Activated CD4-positive, alpha-beta T cell treated with anti-CD3 and anti-CD28 coated beads, Interleukin-2, amount 50 U/mL, for 48 hours (primary cell): ENCODE data around the gene HOXB13.

Experiments
- DNase-seq, 2 experiments: peaks; one replicate each; pipeline ENCODE4 v3.0.0-alpha.2; 2020

The HOXB13 gene

DNA sequence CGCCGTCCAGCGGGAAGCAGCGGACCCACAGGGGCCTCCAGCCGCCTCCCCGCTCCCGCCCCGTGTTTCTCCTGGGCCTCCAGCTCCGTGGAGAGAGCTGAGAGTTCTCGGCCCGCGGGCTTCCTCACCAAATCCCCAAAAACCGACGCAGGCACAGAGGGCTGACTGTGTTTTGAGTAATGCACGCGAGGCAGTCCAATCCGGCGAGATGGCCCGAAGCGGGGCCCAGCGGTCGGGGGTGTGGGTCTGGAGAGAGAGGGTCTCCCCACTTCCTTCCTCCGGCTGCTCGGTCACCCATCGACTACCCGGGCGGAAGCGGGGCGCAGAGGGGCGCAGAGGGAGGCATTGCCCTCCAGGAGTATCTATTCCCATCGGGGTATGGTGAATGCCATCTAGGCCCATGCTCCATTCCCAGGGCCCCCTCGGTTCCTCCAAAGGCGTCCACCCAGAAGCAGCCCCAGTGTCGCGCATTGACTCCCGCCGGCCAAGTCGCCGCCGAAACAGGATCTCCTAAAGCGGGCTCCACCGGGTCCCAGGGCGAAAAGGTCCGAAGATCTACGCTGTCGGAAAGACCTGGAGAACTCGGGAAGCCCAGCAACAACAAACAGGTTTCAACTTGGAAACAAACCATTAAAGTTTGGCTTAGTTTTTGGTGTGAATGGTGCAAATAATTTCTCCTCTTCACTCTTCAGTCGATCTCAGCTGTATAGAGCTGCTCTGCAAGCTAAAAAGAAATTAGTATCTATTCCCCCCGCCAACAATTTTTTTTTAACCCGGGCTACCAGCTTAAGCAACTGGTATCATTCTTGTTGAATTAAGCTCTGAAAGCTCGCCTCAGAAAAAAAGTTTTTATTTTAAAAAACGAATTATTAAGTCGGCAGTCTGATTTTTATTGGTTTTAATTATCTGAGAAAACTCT lies 19.2 kb upstream of the HOXB13 start:
- no peak for DNase-seq

DNA sequence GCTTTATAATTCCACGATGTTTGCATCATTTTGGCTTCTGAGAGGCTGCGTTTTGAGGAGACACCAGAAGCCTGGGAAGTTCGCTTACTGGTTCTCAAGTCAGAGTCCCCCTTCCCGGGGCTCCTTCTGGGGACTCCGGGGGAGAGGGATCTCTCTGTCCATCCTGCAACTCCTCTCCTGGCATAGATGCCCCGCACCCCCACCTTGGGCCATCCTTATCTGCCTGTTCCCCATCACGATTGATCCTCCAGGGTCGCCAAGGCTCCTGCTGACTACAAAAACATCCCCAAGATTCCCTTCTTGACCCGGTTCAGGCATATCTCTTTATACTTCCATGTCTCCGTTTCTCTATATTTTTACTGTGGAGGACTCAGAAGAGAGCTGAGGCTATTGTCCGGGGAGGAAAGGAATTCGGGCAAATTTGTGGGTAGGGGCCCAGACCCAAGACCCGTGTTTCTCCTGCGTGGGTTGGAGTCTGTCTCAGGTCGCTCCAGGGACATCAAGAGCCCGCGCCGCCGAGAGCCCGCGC lies 18.4 kb upstream of the HOXB13 start:
- DNase-seq, result no peak

DNA sequence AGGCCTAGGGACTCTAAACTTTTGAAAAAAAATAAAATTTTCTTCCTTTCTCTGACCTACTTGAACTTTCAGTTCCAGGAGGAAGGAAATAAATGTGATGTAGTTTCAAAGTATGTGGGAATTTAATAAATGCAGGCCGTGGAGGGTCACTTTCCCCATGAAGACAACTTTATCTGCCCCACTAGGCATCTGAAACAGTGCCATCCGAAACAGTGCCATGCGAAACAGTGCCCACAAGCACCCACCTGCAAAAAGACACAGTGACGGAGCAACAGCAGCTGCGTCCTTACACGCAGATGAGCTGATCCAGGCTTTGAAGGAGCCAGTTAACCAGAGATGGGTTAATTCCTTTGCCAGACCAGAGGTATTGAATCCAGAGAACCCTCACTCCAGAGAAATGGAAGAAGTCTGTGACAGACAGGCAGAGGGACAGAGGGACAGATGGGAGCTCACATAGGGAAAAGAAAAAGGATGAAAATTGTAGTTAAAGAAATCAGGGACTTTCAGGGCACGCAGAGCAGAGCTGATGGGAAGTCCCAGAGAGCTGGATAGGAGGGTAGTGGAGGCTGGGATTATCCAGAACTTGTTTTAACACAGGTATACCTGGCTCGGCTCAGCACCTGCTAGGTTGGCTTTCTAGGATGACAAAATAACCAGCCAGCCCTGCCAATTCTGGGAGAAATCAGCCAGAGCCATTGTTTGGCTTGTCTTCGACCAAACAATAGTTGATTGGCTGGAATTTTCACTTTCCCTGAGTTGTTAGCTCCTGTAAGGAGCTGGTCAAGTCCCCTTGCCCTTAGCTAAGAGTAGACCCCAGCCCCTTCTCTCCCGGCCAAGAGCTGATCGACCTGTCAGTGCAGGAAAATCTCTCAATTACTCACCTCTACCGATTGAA lies 17.1 kb upstream of the HOXB13 start:
- no peak for DNase-seq

DNA sequence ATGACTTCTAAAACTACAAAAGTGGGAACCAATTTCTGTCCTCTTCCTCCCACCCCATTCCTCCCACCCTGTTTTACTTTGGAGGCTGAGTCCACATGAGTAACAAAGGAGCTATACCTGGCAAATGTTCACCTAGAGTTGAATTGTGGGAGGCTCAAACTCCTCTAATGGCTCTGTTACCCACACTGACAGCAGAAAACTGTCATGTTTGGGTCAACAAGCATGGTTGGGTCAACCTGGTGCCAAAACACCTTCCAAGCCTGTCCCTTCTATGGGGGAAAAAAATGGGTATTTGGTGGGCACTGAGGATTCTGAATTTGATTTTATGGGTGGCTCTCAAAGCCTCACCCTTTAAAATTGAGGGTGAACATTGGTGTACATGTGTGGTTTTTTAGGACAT lies 12.0 kb upstream of the HOXB13 start:
- DNase-seq, result no peak

DNA sequence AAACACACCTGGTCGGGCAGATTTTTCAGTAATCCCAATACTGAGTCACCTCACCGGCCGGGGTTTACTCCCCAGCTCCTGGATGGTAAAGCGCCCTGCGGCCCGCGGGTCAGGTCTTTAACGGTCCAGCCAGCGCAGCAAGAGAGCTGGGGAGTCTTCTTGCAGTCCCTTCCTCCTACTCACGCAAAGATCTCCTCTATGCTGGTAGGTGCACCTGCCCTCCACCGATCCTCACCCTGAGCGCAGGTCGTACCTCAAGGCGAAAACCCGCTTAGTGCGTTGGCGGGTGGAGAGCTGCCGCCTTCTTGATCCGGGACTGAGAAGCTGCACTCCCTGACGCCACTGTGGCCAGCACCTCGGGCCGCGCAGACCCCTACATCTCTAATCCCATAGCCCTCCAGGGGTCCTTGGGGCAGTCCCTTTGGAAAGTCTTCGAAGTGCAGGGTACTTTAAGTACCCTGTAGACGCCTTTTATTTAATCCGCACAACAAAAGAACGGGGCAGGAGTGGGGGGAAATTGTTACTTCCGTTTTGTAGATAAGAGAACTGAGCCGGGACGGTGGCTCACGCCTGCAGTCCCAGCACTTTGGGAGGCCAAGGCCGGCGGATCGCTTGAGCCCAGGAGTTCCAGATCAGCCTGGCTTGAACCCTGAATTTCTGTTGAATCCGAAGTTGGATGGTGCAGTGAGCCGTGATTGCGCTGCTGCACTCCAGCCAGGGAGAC lies 10.4 kb upstream of the HOXB13 start:
- DNase-seq, result no peak

DNA sequence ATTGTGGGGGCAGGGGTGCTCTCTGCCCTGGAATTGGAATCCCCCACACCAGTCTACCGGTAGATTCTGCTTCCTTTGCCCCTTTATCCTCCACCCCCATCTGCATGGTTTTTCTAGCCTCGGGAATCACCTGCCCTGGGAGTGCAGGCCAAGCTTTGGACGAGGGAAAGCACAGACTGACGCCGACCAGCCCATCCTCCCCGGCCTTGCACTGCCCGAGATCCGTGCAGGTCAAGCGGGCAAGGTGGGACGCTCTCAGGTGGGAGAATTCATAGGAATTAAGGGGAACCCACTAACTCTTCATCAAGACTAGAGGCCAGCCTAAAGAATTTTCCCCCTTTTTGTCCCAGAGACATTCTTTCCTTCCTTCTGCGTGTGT lies 9.9 kb upstream of the HOXB13 start:
- DNase-seq, result no peak

DNA sequence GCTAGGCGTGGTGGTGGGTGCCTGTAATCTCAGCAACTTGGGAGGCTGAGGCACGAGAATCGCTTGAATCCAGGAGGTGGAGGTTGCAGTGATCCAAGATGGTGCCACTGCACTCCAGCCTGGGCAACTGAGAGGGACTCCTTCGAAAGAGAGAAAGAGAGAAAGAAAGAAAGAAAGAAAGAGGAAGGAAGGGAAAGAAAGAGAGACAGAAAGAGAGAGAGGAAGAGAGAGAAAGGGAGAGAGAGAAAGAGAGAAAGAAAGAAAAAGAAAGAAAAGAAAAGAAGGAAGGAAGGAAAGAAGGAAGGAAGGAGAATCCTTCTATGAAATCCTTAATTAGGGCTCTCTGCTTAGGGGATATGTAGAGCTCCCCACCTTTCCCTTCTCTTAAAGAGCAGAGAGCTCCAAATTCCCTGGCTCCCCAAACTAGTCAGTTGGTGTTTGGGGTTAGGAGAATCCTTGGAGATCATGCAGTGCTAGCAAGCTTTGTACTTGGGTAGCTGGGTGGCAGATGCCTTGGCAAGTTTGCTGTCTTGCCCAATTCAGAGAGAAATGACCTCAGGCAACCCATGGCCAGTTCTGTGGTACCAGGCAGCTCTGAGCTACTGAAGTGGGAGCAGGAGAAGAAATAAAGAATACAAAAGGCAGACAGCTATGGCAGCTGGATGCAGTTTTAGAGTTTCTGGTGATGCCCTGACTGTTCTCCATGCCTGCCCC lies 8.9 kb upstream of the HOXB13 start:
- no peak for DNase-seq

DNA sequence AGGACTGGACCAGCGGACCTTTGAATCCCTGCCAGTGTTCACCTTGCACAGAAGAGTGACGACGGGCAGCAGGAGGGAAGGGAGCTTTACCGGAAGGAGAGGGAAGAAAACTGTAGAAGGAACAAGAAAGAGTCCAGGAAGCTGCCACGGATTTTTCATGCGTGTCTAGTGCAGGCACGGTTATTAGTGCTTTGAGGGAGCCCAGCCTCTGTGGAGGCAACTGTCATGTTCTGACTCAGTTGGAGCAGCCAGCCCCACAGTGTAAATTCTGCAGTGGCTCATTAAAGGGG lies 6.5 kb upstream of the HOXB13 start:
- DNase-seq, result no peak

DNA sequence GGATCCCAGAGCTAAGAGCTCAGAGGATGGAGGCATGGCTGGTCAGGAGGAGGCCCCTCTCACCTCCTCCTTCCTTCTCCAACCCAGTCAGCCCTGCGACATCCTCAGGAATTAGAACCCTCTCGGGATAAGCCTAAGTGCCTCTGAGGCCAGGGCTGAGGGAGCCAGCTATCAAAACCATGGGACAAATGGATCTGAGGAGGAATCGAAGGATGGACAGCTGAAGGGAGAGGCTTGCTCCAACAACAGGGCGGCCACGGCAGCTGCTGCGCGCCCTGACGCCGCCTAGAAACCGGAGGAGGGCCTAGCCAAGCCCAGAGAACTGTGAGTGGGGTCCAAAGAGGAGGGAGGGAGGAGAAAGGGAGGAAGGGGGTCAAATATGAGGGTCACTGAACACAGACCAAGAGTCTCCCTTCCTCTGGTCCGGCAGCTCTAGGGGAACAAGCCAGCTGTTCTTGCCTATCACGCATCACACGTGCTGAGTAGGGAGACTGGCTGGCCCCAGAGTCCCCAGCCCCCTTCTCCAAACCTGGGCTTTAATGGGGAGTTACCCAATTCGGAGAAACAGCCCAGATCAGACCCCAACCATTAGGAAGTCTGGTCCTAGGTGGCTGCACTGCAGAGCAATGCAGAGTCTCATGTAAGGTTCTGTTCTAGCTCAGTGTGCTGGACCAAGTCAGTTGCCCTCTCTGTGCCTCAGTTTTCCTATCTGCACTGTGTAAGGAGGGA lies 5.9 kb upstream of the HOXB13 start:
- no peak for DNase-seq

DNA sequence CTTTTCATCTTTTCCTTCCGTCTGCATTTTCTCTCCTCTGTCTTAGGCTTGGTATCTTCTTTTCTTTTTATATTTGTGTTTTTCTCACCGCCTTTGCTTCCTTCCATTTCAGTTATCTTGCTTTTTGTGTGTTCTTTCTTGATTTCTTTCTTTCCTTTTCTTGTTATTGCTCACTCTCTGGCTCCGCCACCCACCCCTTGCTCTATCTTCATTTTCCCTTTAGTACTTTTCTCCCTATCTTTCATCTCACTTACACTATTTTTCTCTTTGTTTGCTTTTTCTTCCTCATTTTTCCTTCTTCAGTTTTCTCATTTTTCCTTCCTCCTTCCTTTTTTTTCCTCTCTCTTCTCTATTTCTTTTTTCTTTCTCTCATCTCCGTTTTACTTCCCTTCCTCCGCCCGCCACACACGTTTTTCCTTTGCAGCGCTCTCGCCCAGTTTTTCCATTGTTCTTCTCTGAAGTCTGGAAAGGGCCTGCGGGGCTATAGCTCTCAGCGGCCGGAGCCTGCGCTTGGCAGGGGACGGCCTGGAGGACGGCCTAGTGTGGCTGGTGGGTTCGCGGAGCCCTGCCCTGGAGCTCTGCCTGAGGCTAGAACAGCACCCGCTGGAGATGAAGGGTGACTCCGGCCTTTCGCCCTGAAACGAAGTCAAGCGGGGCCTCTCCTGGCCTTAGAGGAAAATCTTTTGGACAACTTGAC lies 5.2 kb upstream of the HOXB13 start:
- DNase-seq, result no peak

DNA sequence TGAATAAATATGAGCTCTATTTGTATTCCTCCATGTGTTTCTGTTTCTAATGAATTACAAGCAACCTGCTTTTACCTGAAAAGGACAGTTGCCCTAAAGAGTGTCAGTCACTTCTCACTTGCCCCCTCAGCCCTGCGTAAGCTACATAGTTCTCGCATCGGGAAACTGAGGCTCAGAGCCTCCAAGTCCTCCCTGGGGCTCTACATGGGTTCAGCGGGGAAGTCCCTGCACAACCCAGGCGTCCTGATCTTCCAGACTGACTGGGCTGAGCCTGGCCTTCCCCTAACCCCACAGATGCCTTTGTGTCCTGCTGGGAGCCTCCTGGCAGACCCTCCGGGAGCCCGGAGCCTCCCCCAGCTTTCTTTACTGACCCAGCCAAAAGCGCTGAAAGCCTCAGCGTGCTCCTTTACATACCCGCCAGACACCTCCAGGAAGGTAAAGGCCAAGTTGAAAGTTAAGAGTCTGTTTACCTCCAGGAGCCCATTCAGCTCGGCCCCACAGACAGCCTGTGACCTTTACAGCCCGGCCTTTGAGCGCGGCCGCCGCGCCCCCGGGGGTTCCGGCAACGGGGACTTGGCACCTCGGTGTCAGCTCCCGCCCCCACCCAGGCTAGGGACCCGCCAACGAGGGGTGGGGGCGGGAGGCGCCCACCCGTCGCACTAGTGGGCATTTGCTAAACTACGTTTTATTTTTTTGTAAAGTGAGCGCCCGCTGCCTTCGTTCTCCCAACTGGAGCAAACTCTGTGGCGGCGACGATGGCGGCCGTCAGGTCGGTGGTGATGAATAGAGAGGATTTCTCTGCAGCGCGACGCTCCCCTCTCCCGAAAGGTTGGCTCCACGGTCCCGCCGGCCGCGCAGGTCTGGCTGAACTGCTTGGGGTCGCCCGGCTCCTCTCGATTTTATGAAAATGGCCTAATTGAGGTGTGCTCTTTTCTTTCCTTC lies 4.4 kb upstream of the HOXB13 start:
- no peak for DNase-seq

DNA sequence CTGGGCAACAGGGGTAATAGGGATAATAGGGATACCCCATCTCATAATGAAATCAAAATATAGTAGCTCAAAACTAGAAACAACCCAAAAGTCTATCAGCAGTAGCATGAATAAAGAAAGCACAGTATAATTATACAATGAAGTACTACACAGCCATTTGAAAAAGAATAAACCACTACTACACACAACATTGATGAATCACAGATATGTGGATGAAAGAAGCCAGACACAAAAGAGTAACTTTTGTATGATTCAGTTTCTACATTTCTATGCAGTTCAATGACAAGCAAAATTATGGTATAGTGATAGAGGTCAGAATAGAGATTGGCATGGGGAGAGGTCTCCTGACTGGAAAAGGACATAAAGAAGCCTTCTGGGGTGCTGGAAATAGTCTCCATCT lies 2.8 kb upstream of the HOXB13 start:
- DNase-seq, result no peak

DNA sequence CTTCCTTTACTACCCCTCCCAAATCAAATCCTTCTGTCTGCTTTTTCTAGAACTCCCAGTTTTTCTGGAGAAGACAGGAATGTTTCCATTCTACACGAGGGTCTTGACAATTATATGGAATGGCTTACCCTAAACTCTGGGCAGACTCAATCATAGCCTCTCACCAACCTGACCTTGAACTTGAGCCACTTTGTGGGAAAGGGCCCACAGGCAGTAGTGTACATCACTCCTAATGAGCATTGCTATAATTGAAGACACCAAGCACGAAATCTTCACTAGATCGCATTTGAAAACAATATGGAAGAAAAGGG lies 1.6 kb upstream of the HOXB13 start:
- no peak for DNase-seq

DNA sequence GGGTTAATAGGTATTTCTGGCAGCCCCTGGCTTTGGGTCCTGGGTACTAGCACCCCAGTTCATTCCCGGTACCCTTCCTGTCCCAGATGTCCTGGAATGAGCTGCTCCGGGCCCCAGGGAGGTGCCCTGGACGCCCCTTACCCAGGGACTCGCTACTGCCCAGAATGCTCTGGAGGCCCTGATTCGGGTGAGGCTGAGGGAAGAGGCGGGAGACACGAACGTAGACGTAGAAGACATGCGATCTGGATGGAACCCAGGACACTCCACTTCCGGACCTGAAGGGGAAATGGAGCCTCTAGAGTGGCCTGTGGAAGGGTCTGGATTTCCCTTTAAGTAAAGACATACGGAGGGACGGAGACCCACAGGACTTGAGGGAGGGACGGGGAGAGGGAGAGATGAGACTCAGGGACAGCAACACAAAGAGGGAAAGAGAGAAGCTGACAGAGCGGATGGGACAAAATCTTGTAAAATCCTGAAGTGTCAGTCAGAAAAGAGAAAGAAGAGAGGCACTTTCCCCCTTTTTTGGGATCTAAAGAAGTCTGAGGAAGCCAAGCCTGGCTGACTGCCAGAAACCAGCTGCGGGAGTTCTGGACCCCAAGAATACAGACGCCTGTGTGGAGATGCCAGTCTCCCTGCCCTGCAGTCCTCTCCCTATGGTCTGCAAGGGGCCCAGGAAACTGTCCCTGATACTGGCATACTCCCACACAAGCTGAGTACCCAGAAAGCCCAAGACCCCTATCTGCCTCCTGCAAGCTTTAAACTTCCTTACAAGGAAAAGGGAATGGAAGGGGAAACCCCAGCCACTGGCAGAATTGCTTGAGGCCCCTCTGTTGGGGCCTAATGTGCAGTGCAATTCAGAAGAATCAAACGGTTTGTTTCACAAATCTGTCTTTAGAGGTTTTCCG lies 1.0 kb upstream of the HOXB13 start:
- DNase-seq, result no peak

DNA sequence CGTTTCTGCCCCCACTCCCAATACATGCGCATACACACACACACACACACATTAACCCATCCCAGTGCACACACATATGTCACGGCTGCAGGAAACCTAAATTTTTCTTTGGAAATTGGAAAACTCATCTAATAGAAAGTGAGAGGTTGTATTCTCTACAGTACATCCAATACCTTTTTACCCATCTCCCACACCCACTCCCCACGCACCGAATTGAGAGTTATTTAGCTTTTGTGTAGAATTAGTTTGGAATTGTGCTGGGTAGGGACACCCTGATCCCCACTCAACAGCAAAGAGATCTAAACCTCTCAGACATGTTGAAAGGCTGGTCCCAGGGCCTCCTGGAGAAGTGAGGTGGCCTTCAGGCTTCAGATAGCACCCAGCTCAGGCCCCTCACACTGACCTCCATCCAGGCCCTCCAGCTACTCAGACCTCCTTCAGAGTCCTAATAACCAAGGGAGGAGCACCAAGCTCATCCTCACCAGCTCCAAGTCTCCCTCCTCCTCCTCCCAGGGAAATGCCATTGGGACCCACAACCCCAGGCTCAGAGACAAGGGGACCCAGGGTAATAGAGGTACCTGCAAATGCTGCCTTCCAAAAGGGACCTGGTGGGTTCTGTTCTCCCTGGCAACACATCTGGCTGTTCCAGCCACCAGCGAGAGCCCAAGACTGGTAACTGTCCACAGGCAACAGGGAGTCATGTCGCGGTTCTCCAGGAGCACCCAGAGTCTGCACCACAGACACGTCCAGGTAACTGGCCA lies 955 bp downstream of the HOXB13 start:
- DNase-seq, result no peak

DNA sequence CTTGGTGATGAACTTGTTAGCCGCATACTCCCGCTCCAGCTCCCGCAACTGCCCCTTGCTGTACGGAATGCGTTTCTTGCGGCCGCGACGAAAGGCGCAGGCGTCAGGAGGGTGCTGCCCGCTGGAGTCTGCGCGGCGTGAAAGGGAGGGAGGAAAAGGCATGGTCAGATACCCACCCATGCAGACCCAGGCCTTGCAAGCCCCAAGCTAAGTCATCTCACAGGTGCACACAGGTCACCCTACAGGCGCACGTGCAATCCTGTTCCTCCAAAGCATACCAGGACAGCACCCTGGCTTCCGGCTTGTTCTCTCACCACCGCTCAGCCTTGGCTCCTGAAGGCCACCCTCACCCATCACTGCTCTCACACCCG lies 1.6 kb downstream of the HOXB13 start:
- DNase-seq, result no peak

DNA sequence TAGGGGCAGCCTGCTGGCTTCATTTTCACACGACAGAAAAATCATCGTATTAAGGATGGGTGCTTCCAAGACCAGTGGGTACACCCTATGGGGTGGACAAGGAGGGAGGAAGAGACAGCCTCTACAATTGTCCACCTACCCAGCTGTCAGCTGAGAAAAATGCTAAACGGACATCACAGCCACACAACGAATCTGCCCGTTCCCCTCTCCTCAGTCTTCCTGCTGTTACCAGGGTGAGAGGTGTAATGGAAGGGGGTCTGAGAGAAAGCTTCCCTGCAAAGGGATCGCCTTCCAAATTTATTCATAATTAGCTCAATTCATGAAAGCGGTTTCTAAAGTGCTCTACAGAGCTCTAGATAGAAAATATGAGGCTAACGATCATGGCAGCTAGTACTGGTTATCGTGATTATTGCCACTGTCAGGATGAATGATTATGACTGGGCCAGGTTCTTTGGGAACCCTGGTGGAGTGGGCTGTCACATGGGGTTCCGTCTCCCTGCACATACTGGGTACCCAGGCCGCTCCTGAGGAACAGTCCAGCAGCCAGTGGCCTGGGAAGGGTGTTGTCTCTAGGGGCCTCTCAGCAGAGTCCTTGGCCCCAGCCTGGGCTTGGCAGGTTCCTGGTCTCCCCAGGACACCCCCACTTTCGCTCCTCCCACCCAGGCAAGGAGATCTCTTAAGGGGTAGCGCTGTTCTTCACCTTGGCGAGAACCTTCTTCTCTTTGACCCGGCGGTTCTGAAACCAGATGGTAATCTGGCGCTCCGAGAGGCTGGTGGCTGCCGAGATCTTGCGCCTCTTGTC lies 2.2 kb downstream of the HOXB13 start:
- DNase-seq, result no peak
